ENCODE data around the gene MPV17L2.

MPV17L2 gene

DNA sequence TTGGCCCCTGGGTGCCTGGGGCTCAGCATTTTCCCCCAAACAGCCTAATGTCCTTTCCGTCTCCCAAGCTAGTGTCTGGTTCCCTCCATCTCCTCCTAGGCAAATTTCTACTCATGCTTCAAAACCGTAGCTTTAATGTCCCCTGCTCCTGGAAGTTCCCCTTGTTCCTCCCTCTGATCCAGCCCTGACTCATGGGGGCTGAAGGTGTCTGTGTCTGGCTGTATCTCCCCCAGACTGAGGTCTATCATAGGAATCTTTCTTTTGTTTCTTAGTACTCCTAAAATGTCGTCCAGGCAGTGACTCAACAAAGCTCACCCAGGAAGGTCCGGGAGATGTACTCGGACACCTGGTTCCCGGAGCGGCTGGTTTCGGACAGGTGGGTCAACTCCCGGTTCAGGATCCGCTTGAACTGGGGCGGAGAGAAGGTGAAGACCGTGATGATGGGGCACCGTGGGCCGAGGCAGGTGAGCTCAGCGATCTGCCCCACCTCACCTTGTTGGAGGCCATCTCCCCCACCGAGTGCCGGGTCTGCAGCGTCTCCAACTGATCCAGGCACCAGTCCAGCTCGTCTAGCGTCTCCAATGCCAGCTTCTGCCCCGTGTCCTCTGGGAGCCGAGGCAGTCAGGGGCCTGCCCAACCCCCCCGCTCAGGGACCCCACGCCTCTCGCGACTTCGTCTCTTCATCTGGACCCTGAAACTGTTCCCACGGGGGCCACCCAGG lies 27.1 kb downstream of the MPV17L2 start:
- DNase-seq: no peak

DNA sequence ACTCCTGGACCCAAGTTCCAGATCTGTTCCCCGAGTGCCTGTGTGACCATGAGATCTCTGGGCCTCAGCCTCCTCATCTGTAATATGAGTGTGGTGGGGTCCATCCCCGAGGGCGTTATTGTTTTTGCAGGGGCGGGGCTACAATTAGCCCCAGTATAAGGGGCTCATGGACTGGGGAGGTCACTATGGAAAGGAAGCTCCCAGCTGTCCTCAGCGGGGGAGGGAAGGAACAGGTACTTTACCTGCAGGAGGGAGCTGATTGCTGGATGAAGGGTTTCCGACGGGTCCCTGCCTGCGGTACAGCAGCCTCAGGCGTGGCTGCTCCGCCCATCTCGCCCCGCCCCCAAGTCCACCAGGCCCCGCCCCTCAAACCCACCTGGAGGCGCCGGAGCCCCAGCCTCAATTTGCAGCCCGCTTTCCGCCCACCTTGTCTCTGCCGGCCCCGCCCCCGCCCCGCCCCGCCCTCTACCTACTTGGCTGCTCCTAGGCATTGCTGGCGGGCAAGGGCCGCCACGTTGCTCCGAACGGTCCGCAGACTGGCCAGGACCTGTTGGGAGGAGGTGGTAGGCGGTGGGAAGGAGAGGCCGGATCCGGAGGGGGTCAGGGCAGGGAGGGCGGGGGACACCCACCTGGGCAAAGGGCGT lies 27.7 kb downstream of the MPV17L2 start:
- DNase-seq: no peak

DNA sequence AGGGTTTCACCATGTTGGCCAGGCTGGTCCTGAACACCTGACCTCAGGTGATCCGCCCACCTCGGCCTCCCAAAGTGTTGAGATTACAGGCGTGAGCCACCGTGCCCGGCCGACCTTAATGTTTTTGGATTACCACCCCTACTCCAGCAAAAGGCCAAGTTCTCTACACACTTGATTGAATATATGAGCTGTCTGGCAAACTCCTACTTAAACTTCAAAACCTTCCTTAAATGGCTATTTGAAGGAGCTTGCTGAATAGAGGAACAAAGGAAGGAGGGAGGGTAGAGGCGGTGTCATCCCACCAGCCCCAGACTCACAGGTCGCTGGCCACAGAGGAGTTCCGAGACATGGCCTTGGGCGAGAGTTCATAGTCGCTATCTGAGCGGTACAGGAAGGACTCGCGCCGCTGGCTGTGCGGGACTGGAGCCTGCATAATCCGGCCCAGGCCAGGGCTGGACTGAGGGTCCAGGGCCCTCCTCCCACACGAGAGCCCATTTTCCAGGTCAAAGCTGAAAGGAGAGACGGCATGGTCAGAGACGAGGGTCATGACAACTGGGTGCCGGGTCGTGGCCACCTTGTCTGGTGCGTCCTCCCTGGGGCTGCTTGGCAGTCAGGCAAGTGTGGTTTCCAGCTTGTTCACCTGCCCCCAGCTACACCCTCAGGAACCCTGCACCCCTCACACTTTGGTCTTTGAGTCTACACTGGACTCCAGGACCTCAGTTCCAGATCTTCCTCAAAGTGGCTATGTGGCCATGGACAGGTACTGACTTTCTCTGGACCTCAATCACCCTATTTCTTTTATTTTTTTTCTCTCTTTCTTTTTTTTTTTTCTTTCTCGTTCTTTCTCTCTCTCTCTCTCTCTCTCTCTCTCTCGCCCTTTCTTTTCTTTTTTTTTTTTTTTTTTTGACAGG lies 29.1 kb downstream of the MPV17L2 start:
- no peak for DNase-seq

- no peak for DNase-seq
Measured at GRCh38 chr19:18223860-18224524, 31.0 kb downstream of the MPV17L2 start.

GRCh38 chr19:18224525-18225354 lies 31.7 kb downstream of the MPV17L2 start:
- DNase-seq: peak; percentile 86

DNA sequence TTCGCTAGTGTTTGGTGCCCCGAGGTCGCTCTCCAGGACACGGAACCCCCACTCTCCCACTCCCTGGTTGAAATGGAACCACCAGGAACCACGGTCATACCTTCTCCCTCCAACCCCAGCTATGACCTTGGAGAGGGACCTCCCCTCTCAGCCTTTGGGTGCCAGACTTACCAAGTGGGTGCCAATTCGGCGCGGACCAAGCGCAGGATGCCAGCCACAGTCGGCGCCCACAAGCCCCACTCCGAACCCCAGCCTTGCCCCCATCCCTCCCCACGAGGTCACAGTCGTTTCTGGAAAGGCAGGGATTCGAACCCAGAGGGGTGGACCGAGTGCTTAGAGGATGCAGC lies 32.3 kb downstream of the MPV17L2 start:
- DNase-seq: no peak

GRCh38 chr19:18225702-18226468 lies 32.9 kb downstream of the MPV17L2 start, which contains the start of gene PDE4C:
Gene PDE4C (minus strand): TSS chr19:18226438. CDS start chr19:18226415, 23 bp downstream.
- DNase-seq: no peak

- no peak for DNase-seq
Measured at GRCh38 chr19:18226956-18227780, 34.1 kb downstream of the MPV17L2 start.

DNA sequence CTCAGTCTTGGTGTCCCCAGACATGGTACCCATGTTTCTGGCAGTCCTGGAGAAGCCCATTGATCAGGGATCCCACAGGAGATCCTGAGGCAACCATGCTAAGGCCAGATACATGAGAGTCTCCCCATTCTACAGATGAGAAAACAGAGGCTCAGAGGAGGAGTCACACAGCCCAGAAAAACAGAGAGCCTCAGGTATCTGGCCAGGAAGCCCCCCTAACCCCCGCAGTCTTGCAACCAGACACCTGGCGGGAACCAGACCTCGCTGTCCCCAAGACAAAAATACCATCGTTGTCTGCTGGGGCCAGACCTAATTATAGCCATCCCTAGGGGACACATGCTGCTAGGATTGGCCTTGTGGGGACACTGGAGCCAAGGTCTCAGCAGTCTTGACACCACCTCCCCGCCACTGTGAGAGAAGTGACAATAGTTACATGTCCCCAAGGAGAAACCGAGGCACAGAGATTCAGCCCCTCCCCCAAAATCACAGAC lies 34.8 kb downstream of the MPV17L2 start:
- no peak for DNase-seq

- no peak for DNase-seq
Measured at GRCh38 chr19:18229474-18229873, 36.5 kb downstream of the MPV17L2 start.

GRCh38 chr19:18229915-18230314 lies 36.9 kb downstream of the MPV17L2 start:
- no peak for DNase-seq

DNA sequence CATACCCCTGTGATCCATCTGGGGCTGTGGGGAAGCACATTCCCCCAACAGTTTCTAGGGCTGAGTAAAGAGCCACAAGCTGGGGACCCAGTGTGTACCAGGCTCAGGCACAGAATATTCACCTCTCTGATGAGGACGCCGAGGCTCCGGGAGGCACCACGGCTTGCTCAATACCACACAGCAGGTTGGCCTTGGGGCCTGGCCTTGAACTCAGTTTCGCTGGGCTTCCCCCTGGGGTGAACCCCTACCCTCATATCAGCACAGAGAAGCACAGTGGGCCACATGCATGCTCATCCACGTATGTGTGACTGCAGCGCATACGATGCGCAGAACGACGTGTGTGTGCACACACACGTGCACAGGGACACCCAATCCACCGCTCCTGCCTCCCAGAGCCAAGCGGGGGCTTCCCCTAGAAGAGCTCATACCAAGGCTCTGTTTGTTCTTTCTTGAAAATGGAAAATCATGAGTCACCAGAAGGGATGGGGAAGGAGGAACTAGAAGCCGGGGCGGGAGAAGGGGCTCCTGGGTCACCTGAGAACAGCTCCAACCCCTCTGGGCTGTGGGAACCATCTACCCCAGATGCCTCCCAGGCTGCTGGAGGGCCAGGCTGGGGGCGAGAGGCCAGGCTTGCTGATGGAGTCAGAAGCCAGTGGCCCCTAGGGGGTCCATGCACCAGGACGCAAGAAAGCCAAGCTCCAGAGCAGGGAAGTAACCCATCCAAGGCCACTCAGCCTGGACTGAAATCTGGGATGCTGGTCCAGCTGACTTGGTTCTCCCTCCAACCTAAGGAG lies 38.1 kb downstream of the MPV17L2 start:
- DNase-seq: no peak

DNA sequence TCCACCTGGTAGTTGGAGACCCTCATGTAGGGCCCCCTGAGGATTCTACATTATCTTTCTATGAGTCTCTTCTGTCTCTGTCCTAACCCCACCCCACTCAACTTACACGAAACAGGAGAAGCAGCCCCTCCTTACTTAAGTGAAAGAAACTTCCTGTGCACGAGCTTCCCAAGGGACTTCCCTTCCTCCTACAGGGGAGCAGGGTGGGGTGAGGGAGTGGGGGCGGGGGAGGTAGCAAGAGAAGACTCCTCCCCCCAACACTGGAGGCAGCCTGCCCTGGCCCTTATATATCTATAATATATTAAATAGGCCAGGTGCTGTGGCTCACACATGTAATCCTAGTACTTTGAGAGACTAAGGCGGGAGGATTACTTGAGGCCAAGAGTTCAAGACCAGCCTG lies 38.8 kb downstream of the MPV17L2 start:
- no peak for DNase-seq

DNA sequence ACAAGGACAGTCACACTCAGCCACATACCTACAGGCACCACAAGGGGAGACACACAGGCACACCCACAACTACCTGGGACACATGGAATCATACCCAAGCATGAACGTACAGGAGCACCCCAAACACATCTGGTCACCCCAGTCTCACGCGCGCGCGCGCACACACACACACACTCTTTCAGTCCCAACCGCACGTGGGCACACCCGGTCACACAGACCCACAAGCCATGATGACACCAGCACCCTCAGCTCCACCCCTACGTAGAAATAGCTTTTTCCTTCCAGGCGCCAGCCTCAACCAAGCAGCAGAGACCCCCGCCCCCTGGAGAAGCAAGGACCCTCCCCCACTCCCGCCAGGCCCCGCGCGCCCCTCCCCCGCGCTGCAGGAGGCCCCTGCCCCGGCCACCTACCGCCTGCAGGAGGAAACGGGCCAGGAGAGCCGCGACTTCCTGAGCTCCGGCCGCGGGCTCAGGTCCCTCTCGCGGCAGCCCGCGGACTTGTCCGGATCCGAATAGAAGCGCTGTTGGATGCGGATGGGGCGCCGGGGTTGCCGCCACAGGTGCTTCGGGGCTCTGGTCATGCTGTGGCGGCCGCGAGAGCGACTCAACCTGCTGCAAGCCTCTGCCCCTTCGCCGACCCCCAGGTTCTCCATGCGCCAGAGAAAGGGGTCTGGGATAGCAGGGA lies 39.7 kb downstream of the MPV17L2 start:
- DNase-seq: no peak

DNA sequence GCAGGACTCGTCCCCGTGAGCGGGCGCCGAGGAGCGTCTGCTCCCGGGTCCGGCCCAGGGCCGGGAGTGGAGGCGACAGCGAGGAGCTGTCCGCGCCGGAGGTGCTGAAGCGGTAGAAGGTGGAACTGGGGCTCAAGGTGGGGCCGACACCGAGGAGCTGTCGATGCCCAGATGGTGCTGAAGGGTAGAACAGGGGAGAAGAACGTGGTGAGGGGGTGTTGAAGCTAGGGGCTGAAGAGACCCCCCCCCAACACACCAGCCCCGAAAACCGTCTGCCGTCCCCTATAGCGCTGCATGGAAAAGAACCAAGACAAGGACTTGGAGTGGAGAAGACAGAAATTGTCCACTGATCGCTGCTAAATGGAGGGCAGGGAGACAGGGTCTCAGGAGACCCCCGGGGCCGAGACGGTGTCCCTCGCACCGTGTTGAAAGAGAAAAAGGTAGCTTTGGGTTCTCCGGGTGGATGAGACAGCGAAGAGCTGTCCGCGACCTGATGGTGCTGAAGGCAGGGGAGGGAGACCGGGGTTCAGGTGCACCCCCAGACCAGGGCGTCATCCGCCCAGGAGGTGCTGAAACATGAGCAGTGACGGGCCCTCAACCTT lies 40.3 kb downstream of the MPV17L2 start:
- DNase-seq: peak; percentile 4

- DNase-seq: no peak
Measured at GRCh38 chr19:18234194-18234593, 41.2 kb downstream of the MPV17L2 start.

DNA sequence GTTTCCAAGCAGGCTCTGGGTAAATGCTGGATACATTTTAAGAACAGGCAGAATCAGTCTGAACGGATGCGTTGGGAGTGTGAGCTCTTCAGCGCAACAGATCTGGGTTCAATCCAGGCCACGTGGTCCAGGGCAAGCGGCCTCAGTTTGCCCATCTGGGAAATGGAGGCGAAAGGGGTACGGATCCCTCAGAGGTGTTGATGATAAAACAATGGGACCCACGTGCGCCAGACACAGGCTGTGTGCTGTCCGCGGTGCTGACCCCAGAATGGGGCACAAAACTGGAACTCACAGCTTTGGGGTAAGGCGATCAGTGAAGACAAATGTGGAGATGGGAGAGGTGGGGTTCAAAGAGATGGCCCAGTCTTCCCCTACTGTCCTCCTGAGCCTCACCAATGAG lies 46.3 kb downstream of the MPV17L2 start:
- no peak for DNase-seq

GRCh38 chr19:18245297-18245696 lies 52.3 kb downstream of the MPV17L2 start:
- DNase-seq: no peak
